Activated CD4-positive, alpha-beta T cell treated with anti-CD3 and anti-CD28 coated beads, Interleukin-10, Interleukin-2, amounts not matched to agents 100 ng/mL and 50 ng/mL, durations not matched to agents 16 hours and 8 hours (primary cell): ENCODE data around the gene STX11.
A peak's percentile ranks its signal among the peaks of the same experiment; 100 is the strongest.

Experiments
- DNase-seq: peaks from one replicate; pipeline ENCODE4 v3.0.0-alpha.2; 2020

STX11 gene

GRCh38 chr6:144215932-144216667 is 65.8 kb downstream of the STX11 start:
- DNase-seq = peak; percentile 95

- DNase-seq = no peak
These were observed 66.4 kb downstream of the STX11 start for GRCh38 chr6:144216668-144217218.

GRCh38 chr6:144217264-144217663 is 66.9 kb downstream of the STX11 start:
- DNase-seq = no peak

GRCh38 chr6:144217797-144218196 is 67.5 kb downstream of the STX11 start:
- no peak for DNase-seq

GRCh38 chr6:144219056-144219685 is 68.9 kb downstream of the STX11 start:
- DNase-seq = peak; percentile 63

GRCh38 chr6:144220031-144220790 is 69.9 kb downstream of the STX11 start:
- DNase-seq = no peak

- DNase-seq = no peak
These were observed 73.4 kb downstream of the STX11 start for GRCh38 chr6:144223686-144224085.

GRCh38 chr6:144231721-144232120 is 81.4 kb downstream of the STX11 start:
- no peak for DNase-seq

- DNase-seq = no peak
These were observed 82.0 kb downstream of the STX11 start for GRCh38 chr6:144232176-144232831.

- no peak for DNase-seq
These were observed 82.5 kb downstream of the STX11 start for GRCh38 chr6:144232832-144233230.

- DNase-seq = no peak
These were observed 84.1 kb downstream of the STX11 start for GRCh38 chr6:144234399-144234798.

GRCh38 chr6:144234935-144235334 is 84.6 kb downstream of the STX11 start:
- no peak for DNase-seq
